Psoas muscle (tissue), 8 donors: Measurements from ENCODE around the gene IQGAP2. TPM values are rescaled to one million over a fixed set of nuclear protein-coding genes. Genes with fewer than 3 reads are reported as not detected.

Experiments used
- ATAC-seq, 4 donors: fragments of 200-7000 bp; cut with Tn5 transposase; one replicate each; pipeline ENCODE4 v1.9.1; 2020; ENCODE audit warnings: moderate library complexity in 3 of 4, mild to moderate bottlenecking in 2 of 4
- DNase-seq, 2 donors: peaks; one replicate each; pipeline ENCODE4 v3.0.0-alpha.2; 2020
- H3K27ac ChIP-seq: fragments of 200-600 bp; one replicate; pipeline ENCODE4 v1.8.0; 2022
- H3K27me3 ChIP-seq, 3 donors: fragments of 200-600 bp in 1 of 3; one replicate each; pipeline versions ENCODE4 v1.6.1 to v1.8.0; 2013 to 2022; ENCODE audit warnings: low read length in 2 of 3, mild to moderate bottlenecking in 2 of 3, moderate library complexity in 1 of 3; ENCODE audit not compliant: insufficient read depth in 3 of 3
- H3K36me3 ChIP-seq, 2 donors: fragments of 200-600 bp in 1 of 2; one replicate each; pipeline versions ENCODE4 v1.6.1 to v1.8.0; 2013 to 2022; ENCODE audit warnings: low read depth in 1 of 2, mild to moderate bottlenecking in 1 of 2, moderate library complexity in 1 of 2; ENCODE audit not compliant: insufficient read depth in 1 of 2
- H3K4me1 ChIP-seq: fragments of 200-600 bp; one replicate; pipeline ENCODE4 v1.8.0; 2022
- H3K4me3 ChIP-seq: fragments of 200-600 bp; one replicate; pipeline ENCODE4 v1.8.0; 2022; ENCODE audit warnings: mild to moderate bottlenecking
- H3K9me3 ChIP-seq: fragments of 200-600 bp; one replicate; pipeline ENCODE4 v1.8.0; 2022
- CTCF ChIP-seq: fragments of 200-600 bp; IDR thresholded peaks from one replicate; pipeline ENCODE4 v1.8.0; 2022; ENCODE audit warnings: antibody characterized with exemption
- WGBS, 3 donors: extraction: QIAGEN DNeasy Blood & Tissue Kit; methylation state at CpG; one replicate each; pipeline versions ENCODE4 v1.1.6 to v1.1.7; 2013; 5-methylcytosine and 5-hydroxymethylcytosine counted together
- intact Hi-C, 2 donors: fragments of 100-400 bp; cut with DNase I; formaldehyde crosslinking; loops; one replicate each; pipeline versions ENCODE4 v1.11.0 to v1.14.2; 2022
- polyA plus RNA-seq, 3 donors: library from polyadenylated mRNA; stranded (reverse); fragments of 200-250 nt; gene quantifications; one replicate each; pipeline ENCODE4 v1.2.3, GENCODE V29; 2013
- total RNA-seq, 4 donors: library from RNA; stranded (reverse); fragmentation: NEBNext Ultra II Directional in 2 of 4; extraction: Animal tissue kit (Norgen Biotek cat#: 25700) in 2 of 4; gene quantifications; one replicate each; pipeline versions ENCODE4 v1.2.1 to v1.2.4, GENCODE V29; 2021 to 2023
- donor health status: healthy with polysubstance abuse.
- donor health status: DM: no; HTN: no; CAD: no; lungs with moderate emphysema.
- donor health status: Bipolar disorder and iron deficiency.
- donor health status: healthy.
- donor health status: DM: yes; HTN: yes; CAD: no.
- donor health status: DM: no; HTN: no; CAD: no.
- donor health status: DM: no; HTN: no; CAD: no.
- donor health status: DM: yes; HTN: yes; CAD: no.

Gene IQGAP2
- total and polyA plus RNA-seq, 7 donors, result 0.52 to 4.3 (median 1.4) TPM

DNA sequence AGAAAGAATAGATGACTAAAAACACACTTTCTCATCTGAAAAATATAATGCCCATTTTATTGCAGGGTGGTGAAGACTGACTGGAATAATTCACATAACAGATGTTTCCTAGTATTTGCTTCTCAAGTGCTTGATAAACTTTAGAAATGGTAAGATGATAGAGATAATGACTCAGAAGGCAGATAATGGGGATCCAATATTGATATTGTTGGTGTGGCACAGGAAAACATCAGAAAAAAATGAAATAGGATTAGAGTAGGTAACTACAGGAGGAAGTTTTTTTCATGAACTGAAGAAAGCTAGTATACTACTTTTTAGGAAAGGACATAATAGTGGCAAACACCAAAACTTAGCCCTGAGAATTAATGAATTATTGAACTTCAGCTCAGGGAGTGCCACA is 240.3 kb downstream of the IQGAP2 start:
- H3K4me1 ChIP-seq, result no peaks in the 10 kb centered on the region
- no peaks in the 10 kb centered on the region for H3K27me3 ChIP-seq
- H3K4me3 ChIP-seq, result no peak overlapping the region
- peaks cover 0 to 4% of the 10 kb centered on the region in 2 donors for H3K36me3 ChIP-seq
- no peaks in the 10 kb centered on the region for H3K9me3 ChIP-seq
- H3K27ac ChIP-seq, result no peak overlapping the region
- ATAC-seq (no peak), DNase-seq (no peak)
- no peak for TF ChIP-seq CTCF
- intact Hi-C loops, result no loop called here

- Histone ChIP-seq H3K27ac (no peak overlapping the region), H3K27me3 (no peaks in the 10 kb centered on the region), H3K36me3 (no peaks in the 10 kb centered on the region), H3K9me3 (peaks cover 10% of the 10 kb centered on the region), H3K4me3 (no peak overlapping the region), H3K4me1 (no peaks in the 10 kb centered on the region)
- WGBS, 3 donors, result 89 to 100% (median 94%) methylated on average over 2 of the region's 2 CpGs
- ATAC-seq (no peak), DNase-seq (no peak)
- intact Hi-C loops, result no loop called here
- TF ChIP-seq CTCF, result no peak
Measured at GRCh38 chr5:76649140-76649539, 246.1 kb downstream of the IQGAP2 start.

DNA sequence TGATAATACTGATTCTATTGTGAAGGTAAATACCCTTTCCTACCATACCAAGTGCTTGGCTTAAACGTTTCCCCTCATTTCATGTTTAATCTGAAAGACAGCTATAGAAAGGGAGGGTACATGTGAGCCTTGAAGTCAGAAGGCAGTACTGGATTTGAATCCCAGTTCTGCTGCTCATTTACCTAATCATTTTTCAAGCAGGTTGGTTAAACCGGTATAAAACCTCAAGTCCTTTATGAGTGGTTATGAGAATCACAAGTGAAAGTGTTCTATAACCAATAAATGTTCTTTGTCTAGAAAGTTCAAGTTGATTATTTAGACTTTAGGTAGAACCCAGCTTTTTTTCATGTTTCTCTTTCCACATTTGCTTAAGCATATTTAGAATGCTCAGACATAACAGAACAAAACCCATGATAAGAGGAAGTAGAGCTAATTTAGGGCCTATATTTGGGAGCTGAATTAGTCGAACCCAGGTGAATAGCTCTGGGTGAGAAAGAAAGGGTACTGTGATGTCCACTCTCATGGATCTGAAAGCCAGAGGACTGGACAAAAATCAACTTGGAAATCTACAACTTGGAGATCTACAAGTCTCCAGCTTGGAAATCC is 249.8 kb downstream of the IQGAP2 start:
- no peaks in the 10 kb centered on the region for H3K36me3 ChIP-seq
- ATAC-seq (no peak), DNase-seq (no peak)
- no peaks in the 10 kb centered on the region for H3K27me3 ChIP-seq
- intact Hi-C loops, result no loop called here
- no peaks in the 10 kb centered on the region for H3K4me1 ChIP-seq
- no peak overlapping the region for H3K4me3 ChIP-seq
- no peak overlapping the region for H3K27ac ChIP-seq
- no peak for TF ChIP-seq CTCF
- peaks cover 10% of the 10 kb centered on the region for H3K9me3 ChIP-seq
- 82 to 83% (median 82%) methylated on average over 3 of the region's 3 CpGs for WGBS, 3 donors

- no peak for DNase-seq
- H3K27ac ChIP-seq, result no peak overlapping the region
- no peaks in the 10 kb centered on the region for H3K4me1 ChIP-seq
- H3K36me3 ChIP-seq, result no peaks in the 10 kb centered on the region
- H3K27me3 ChIP-seq, result no peaks in the 10 kb centered on the region
- TF ChIP-seq CTCF, result no peak
- ATAC-seq, result no peak
- 87 to 95% (median 92%) methylated on average over 3 of the region's 3 CpGs for WGBS, 3 donors
- no peaks in the 10 kb centered on the region for H3K9me3 ChIP-seq
- intact Hi-C loops, result no loop called here
- H3K4me3 ChIP-seq, result no peak overlapping the region
Measured at GRCh38 chr5:76657091-76657490, 254.0 kb downstream of the IQGAP2 start.

DNA sequence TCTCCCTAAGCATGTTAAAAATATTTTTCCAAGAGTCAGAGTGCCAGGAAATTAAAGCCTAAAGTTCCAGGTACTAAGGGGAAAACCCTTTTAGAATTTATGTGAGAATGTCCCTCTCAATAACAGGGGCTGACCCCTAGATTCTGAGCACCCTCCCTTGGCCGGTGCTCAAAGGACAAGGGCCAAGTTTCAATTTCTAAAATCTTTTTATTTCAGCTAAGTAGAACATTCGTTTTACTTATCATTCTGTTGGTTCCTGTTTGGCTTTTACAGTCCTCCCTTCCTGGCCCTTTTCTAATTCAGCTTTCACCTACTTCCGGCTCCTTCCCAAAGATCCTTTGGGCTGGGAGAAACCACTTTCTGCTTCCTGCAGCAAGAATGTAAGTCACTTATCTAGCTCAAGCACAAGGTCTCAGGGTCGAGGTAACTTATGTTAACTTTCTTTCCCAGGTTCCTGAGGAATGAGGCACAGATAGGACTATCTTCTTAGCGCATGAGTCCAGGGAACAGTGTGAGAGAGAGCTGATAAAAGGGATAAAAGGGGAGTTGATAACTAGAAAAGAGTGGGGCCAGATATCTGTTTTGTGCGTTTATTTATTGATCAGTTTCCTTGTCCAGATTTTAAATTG is 254.7 kb downstream of the IQGAP2 start:
- H3K36me3 ChIP-seq, result no peaks in the 10 kb centered on the region
- H3K27ac ChIP-seq, result no peak overlapping the region
- H3K4me1 ChIP-seq, result no peaks in the 10 kb centered on the region
- H3K27me3 ChIP-seq, result no peaks in the 10 kb centered on the region
- 62 to 79% (median 64%) methylated on average over 6 of the region's 6 CpGs for WGBS, 3 donors
- DNase-seq (no peak), ATAC-seq (no peak)
- intact Hi-C loops, result no loop called here
- no peak for TF ChIP-seq CTCF
- no peak overlapping the region for H3K4me3 ChIP-seq
- H3K9me3 ChIP-seq, result no peaks in the 10 kb centered on the region
